HCT116 (cell line): ENCODE results near the gene PARVB. TPM values are rescaled to one million over a fixed set of nuclear protein-coding genes. Genes with fewer than 3 reads are reported as not detected.

Source experiments
- ATAC-seq: fragments of 200-7000 bp; cut with Tn5 transposase; 2 replicates; pipeline ENCODE4 v1.9.1; 2020; ENCODE audit warnings: mild to moderate bottlenecking, moderate library complexity
- BruUV-seq: library from RNA; stranded (reverse); fragments of 400-500 nt; replicated peaks from 2 replicates; lab custom pipeline; 2021; lab: Mats Ljungman, UMichigan
- CTCF ChIA-PET: fragments of 300-600 bp; sonication (Branson Sonifier 250); formaldehyde crosslinking; loops from one replicate; lab custom pipeline; 2021; ENCODE audit warnings: antibody characterized with exemption; lab: Charles Lee
- POLR2A ChIA-PET: fragments of 300-600, 350-600 bp; sonication (Branson Sonifier 250); formaldehyde crosslinking; loops from one replicate; lab custom pipeline; 2021; ENCODE audit warnings: antibody characterized with exemption; lab: Charles Lee
- RAD21 ChIA-PET, 2 experiments: fragments of 300-600 bp; sonication (Branson Sonifier 250); formaldehyde crosslinking; loops; one replicate each; lab custom pipeline; 2023; ENCODE audit warnings: low total read pairs in 2 of 2; ENCODE audit not compliant: uncharacterized antibody in 2 of 2, unreplicated experiment in 2 of 2, low non-redundant PET in 1 of 2; lab: Charles Lee
- DNase-seq: peaks from one replicate; pipeline ENCODE4 v3.0.0-alpha.2; 2010; ENCODE audit warnings: low read depth, low spot score
- H2AFZ ChIP-seq: fragments of 200-600 bp; shearing (Covaris generic), sonication (generic); 2 replicates; pipeline ENCODE4 v1.6.1; 2017; ENCODE audit warnings: low read depth, mixed run types, mixed read lengths, antibody characterized with exemption, low read length; ENCODE audit not compliant: poor library complexity, severe bottlenecking
- H3K27ac ChIP-seq: 2 replicates; pipeline ENCODE4 v1.5.1; 2012; ENCODE audit warnings: low read depth, low read length
- H3K27me3 ChIP-seq: fragments of 200-600 bp; sonication (generic); 2 replicates; pipeline ENCODE4 v1.6.1; 2016; ENCODE audit warnings: mixed run types, low read length, mixed read lengths; ENCODE audit not compliant: insufficient read depth
- H3K36me3 ChIP-seq, 2 experiments: fragments of 200-500 bp in 1 of 2; fragments of 200-600 bp in 1 of 2; sonication (Bioruptor generic) in 1 of 2; sonication (generic) in 1 of 2; 2 replicates each; pipeline versions ENCODE4 v1.5.1 to v1.6.1; 2014 to 2016; ENCODE audit warnings: low read length in 2 of 2, inconsistent platforms in 1 of 2, mixed read lengths in 1 of 2, mixed run types in 1 of 2; ENCODE audit not compliant: insufficient read depth in 2 of 2, control insufficient read depth in 1 of 2
- H3K4me1 ChIP-seq, 2 experiments: fragments of 200-600 bp in 1 of 2; sonication (generic) in 1 of 2; 2 replicates each; pipeline versions ENCODE4 v1.5.1 to v1.6.1; 2012 to 2017; ENCODE audit warnings: low read length in 2 of 2, inconsistent platforms in 1 of 2, mild to moderate bottlenecking in 1 of 2, mixed read lengths in 1 of 2, mixed run types in 1 of 2, moderate library complexity in 1 of 2; ENCODE audit not compliant: insufficient read depth in 2 of 2, control insufficient read depth in 1 of 2
- H3K4me2 ChIP-seq: fragments of 200-600 bp; sonication (generic); 2 replicates; pipeline ENCODE4 v1.6.1; 2017; ENCODE audit warnings: mixed run types, low read length, mixed read lengths
- H3K4me3 ChIP-seq, 2 experiments: fragments of 200-600 bp in 1 of 2; sonication (generic) in 1 of 2; replicated peaks in 1 of 2; 2 replicates each; pipeline ENCODE4 v1.5.1; 2011 to 2016; ENCODE audit warnings: low read length in 2 of 2, control low read depth in 1 of 2, low read depth in 1 of 2, mild to moderate bottlenecking in 1 of 2, mixed read lengths in 1 of 2, mixed run types in 1 of 2
- H3K79me2 ChIP-seq: fragments of 200-600 bp; sonication (generic); 2 replicates; pipeline ENCODE4 v1.6.1; 2017; ENCODE audit warnings: mild to moderate bottlenecking, mixed run types, low read length, moderate library complexity, mixed read lengths; ENCODE audit not compliant: insufficient read depth
- H3K9ac ChIP-seq: fragments of 200-600 bp; sonication (generic); 2 replicates; pipeline ENCODE4 v1.6.1; 2016; ENCODE audit warnings: low read length, mixed read lengths
- H3K9me2 ChIP-seq: fragments of 200-600 bp; sonication (generic), shearing (Covaris generic); 2 replicates; pipeline ENCODE4 v1.6.1; 2017; ENCODE audit warnings: mixed run types, mild to moderate bottlenecking, moderate library complexity; ENCODE audit not compliant: insufficient read depth
- H3K9me3 ChIP-seq, 2 experiments: fragments of 200-500 bp in 1 of 2; fragments of 200-600 bp in 1 of 2; sonication (Bioruptor generic) in 1 of 2; sonication (generic) in 1 of 2; 2 replicates each; pipeline ENCODE4 v1.6.1; 2014 to 2017; ENCODE audit warnings: low read length in 2 of 2, mixed read lengths in 2 of 2, inconsistent platforms in 1 of 2, low read depth in 1 of 2, mild to moderate bottlenecking in 1 of 2, mixed run types in 1 of 2, moderate library complexity in 1 of 2; ENCODE audit not compliant: control insufficient read depth in 1 of 2, insufficient read depth in 1 of 2
- H4K20me1 ChIP-seq: fragments of 200-600 bp; sonication (generic), shearing (Covaris generic); 2 replicates; pipeline ENCODE4 v1.6.1; 2017; ENCODE audit warnings: mixed run types, mild to moderate bottlenecking, moderate library complexity; ENCODE audit not compliant: insufficient read depth
- ATF3 ChIP-seq: IDR thresholded peaks from 2 replicates; pipeline ENCODE4 v1.6.1; 2012
- CBX3 ChIP-seq: IDR thresholded peaks from 2 replicates; pipeline ENCODE4 v1.6.1; 2012; ENCODE audit warnings: low read depth
- CEBPB ChIP-seq: IDR thresholded peaks from 2 replicates; pipeline ENCODE4 v1.6.1; 2012; ENCODE audit warnings: low read depth
- EGR1 ChIP-seq: IDR thresholded peaks from 2 replicates; pipeline ENCODE4 v1.6.1; 2012; ENCODE audit warnings: low read depth
- ELF1 ChIP-seq: IDR thresholded peaks from 2 replicates; pipeline ENCODE4 v1.6.1; 2012; ENCODE audit warnings: low read depth, borderline replicate concordance
- EZH2 ChIP-seq: fragments of 200-600 bp; sonication (generic); IDR thresholded peaks from 2 replicates; pipeline ENCODE4 v1.6.1; 2017; ENCODE audit warnings: antibody characterized with exemption, mixed run types
- EZH2phosphoT487 ChIP-seq: fragments of 200-600 bp; IDR thresholded peaks from 2 replicates; pipeline ENCODE4 v1.6.1; 2018; ENCODE audit warnings: antibody characterized with exemption, borderline replicate concordance
- FOSL1 ChIP-seq: IDR thresholded peaks from 2 replicates; pipeline ENCODE4 v1.6.1; 2012; ENCODE audit warnings: low read depth
- JUND ChIP-seq: IDR thresholded peaks from 2 replicates; pipeline ENCODE4 v1.6.1; 2012
- MAX ChIP-seq: IDR thresholded peaks from 2 replicates; pipeline ENCODE4 v1.6.1; 2012
- POLR2A ChIP-seq: IDR thresholded peaks from 2 replicates; pipeline ENCODE4 v1.7.0; 2011; ENCODE audit warnings: borderline replicate concordance; ENCODE audit not compliant: insufficient read depth, insufficient read length; ENCODE audit errors: extremely low read depth
- RAD21 ChIP-seq: IDR thresholded peaks from 2 replicates; pipeline ENCODE4 v1.6.1; 2012; ENCODE audit warnings: low read depth, mild to moderate bottlenecking
- SIN3A ChIP-seq: IDR thresholded peaks from 2 replicates; pipeline ENCODE4 v1.6.1; 2012; ENCODE audit warnings: low read depth
- SP1 ChIP-seq: IDR thresholded peaks from 2 replicates; pipeline ENCODE4 v1.6.1; 2012; ENCODE audit warnings: low read depth
- SRF ChIP-seq: IDR thresholded peaks from 2 replicates; pipeline ENCODE4 v1.6.1; 2012; ENCODE audit warnings: low read depth
- TCF7L2 ChIP-seq: IDR thresholded peaks from 2 replicates; pipeline ENCODE4 v1.7.0; 2011; ENCODE audit warnings: borderline replicate concordance, inconsistent platforms; ENCODE audit not compliant: insufficient read depth, insufficient read length; ENCODE audit errors: extremely low read depth
- YY1 ChIP-seq: IDR thresholded peaks from 2 replicates; pipeline ENCODE4 v1.6.1; 2011; ENCODE audit warnings: low read length, low read depth, moderate library complexity, mild to moderate bottlenecking; ENCODE audit not compliant: insufficient replicate concordance; ENCODE audit errors: extremely low read depth
- ZFX ChIP-seq: fragments of 450-650 bp; IDR thresholded peaks from 2 replicates; pipeline ENCODE4 v1.6.1; 2017
- intact Hi-C: fragments of 100-400 bp; cut with micrococcal nuclease; formaldehyde crosslinking; loops from 2 replicates; pipeline ENCODE4 v1.10.0; 2022
- total RNA-seq: library from RNA; stranded (reverse); gene quantifications from one replicate; pipeline ENCODE4 v1.2.1, GENCODE V29; 2021; ENCODE audit not compliant: unreplicated experiment
- TF ChIP-seq, protein P1 (sequence below): IDR thresholded peaks from 2 replicates; pipeline ENCODE4 v1.6.1; 2011; ENCODE audit warnings: mild to moderate bottlenecking, low read length, moderate library complexity; ENCODE audit not compliant: insufficient replicate concordance; ENCODE audit errors: extremely low read depth
- TF ChIP-seq, protein P2 (sequence below): IDR thresholded peaks from 2 replicates; pipeline ENCODE4 v1.6.1; 2012; ENCODE audit warnings: low read depth

PARVB gene
- total RNA-seq, 1 experiment from 2014 or later: 21.4 TPM

DNA sequence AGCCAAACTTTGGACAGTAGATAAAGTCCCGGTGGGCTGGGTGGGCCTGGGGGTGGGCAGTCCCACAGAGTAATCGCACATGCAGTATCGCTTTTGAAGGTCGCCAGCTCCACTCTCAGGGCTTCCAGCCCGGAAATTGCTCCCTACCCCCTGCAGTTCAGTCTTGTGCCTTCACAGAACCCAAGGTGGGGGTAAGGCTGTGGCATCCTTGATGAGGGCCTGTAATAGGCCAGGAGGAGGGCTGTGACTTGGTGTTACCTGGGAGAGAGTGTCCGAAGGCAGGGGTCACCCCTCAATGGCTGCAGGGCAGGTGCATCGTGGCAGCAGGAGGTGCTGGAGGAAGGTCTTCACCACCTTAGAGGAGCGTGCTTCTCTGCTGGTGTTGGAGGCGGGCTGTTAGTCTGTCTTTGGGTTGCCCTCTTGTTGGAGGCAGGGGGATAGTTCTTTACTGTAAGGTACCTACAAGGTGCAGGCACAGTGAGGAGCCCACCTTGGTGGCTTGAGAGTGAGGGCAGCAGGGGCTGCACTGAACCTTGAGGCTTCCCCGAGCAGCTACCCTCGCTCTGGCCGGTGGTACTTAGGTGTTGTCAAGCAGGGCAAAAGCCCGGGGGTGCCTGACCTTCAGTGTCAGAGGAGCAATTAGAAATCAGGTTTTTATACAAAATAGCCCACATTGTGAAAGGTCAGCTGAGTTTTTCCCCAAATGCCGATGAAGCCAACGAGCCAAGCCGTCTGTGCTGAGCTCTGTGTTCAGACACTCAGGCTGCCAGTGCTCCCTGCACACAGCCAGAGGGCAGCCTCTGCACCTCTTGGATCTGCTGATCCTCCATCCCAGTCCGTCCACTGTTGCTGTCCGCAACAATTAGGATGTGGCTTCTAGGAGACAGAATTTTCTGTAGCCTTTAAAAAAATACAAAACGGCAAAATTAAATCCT is 47.0 kb upstream of the PARVB start:
- Histone ChIP-seq H3K4me1 (no peaks in the 10 kb centered on the region), H3K27ac (no peak overlapping the region), H3K79me2 (no peaks in the 10 kb centered on the region), H3K9ac (no peak overlapping the region), H3K36me3 (peaks cover 29 to 34% of the 10 kb centered on the region in 2 experiments; a peak in 3 of 4 replicates), H2AFZ (no peak overlapping the region), H3K9me2 (no peaks in the 10 kb centered on the region), H3K4me2 (no peak overlapping the region), H4K20me1 (no peaks in the 10 kb centered on the region), H3K9me3 (no peaks in the 10 kb centered on the region), H3K27me3 (no peaks in the 10 kb centered on the region), H3K4me3 (no peak overlapping the region)
- BruUV-seq: no TSS peak
- ChIA-PET CTCF (interaction anchor here (1.4 kb wide), 1 partner anchor 109 kb away, joined by 4 read pairs; no protein-coding TSS in a partner anchor), POLR2A (no interaction called here), RAD21 (no interaction called here)
- TF ChIP-seq EGR1 (no peak), SRF (no peak), FOSL1 (no peak), ELF1 (no peak), CBX3 (no peak), CEBPB (no peak), EZH2 (no peak), ZFX (no peak), RAD21 (no peak), YY1 (no peak), JUND (no peak), SIN3A (no peak), EZH2phosphoT487 (no peak), SP1 (no peak), TCF7L2 (no peak), POLR2A (no peak), ATF3 (no peak), MAX (no peak)
- TF ChIP-seq, protein P1, sequence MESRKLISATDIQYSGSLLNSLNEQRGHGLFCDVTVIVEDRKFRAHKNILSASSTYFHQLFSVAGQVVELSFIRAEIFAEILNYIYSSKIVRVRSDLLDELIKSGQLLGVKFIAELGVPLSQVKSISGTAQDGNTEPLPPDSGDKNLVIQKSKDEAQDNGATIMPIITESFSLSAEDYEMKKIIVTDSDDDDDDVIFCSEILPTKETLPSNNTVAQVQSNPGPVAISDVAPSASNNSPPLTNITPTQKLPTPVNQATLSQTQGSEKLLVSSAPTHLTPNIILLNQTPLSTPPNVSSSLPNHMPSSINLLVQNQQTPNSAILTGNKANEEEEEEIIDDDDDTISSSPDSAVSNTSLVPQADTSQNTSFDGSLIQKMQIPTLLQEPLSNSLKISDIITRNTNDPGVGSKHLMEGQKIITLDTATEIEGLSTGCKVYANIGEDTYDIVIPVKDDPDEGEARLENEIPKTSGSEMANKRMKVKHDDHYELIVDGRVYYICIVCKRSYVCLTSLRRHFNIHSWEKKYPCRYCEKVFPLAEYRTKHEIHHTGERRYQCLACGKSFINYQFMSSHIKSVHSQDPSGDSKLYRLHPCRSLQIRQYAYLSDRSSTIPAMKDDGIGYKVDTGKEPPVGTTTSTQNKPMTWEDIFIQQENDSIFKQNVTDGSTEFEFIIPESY: no peak
- TF ChIP-seq, protein P2, sequence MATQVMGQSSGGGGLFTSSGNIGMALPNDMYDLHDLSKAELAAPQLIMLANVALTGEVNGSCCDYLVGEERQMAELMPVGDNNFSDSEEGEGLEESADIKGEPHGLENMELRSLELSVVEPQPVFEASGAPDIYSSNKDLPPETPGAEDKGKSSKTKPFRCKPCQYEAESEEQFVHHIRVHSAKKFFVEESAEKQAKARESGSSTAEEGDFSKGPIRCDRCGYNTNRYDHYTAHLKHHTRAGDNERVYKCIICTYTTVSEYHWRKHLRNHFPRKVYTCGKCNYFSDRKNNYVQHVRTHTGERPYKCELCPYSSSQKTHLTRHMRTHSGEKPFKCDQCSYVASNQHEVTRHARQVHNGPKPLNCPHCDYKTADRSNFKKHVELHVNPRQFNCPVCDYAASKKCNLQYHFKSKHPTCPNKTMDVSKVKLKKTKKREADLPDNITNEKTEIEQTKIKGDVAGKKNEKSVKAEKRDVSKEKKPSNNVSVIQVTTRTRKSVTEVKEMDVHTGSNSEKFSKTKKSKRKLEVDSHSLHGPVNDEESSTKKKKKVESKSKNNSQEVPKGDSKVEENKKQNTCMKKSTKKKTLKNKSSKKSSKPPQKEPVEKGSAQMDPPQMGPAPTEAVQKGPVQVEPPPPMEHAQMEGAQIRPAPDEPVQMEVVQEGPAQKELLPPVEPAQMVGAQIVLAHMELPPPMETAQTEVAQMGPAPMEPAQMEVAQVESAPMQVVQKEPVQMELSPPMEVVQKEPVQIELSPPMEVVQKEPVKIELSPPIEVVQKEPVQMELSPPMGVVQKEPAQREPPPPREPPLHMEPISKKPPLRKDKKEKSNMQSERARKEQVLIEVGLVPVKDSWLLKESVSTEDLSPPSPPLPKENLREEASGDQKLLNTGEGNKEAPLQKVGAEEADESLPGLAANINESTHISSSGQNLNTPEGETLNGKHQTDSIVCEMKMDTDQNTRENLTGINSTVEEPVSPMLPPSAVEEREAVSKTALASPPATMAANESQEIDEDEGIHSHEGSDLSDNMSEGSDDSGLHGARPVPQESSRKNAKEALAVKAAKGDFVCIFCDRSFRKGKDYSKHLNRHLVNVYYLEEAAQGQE: no peak
- intact Hi-C loops: no loop called here
- DNase-seq (no peak), ATAC-seq (no peak)
